CD4-positive, alpha-beta T cell treated with Interleukin-17A for 4 hours (primary cell): ENCODE data around the gene TICAM2.

ENCODE experiments used
- DNase-seq: peaks from one replicate; pipeline ENCODE4 v3.0.0-alpha.2; 2020; ENCODE audit warnings: mixed read lengths

TICAM2 gene

GRCh38 chr5:115561176-115561575, 41.1 kb downstream of the TICAM2 start:
- DNase-seq, result no peak

- no peak for DNase-seq
Measured at GRCh38 chr5:115559524-115559923, 42.8 kb downstream of the TICAM2 start.

GRCh38 chr5:115558388-115558956, 43.8 kb downstream of the TICAM2 start:
- DNase-seq, result no peak

GRCh38 chr5:115557667-115558387, 44.5 kb downstream of the TICAM2 start:
- no peak for DNase-seq

GRCh38 chr5:115556276-115556675, 46.0 kb downstream of the TICAM2 start:
- no peak for DNase-seq

- no peak for DNase-seq
Measured at GRCh38 chr5:115555084-115555633, 47.1 kb downstream of the TICAM2 start.

GRCh38 chr5:115553082-115553481, 49.2 kb downstream of the TICAM2 start:
- DNase-seq, result no peak

- no peak for DNase-seq
Measured at GRCh38 chr5:115551415-115551814, 50.9 kb downstream of the TICAM2 start.

- DNase-seq, result peak; percentile 11
Measured at GRCh38 chr5:115549154-115549553, 53.1 kb downstream of the TICAM2 start.

GRCh38 chr5:115548683-115549082, 53.6 kb downstream of the TICAM2 start:
- no peak for DNase-seq

GRCh38 chr5:115545351-115545882, 56.9 kb downstream of the TICAM2 start:
- no peak for DNase-seq

GRCh38 chr5:115544436-115545350, 57.6 kb downstream of the TICAM2 start, which contains the start of gene FEM1C:
Gene FEM1C, minus strand, starts transcription at chr5:115544775. Its CDS starts 1,282 bp downstream, at chr5:115543493.
- peak; percentile 100 for DNase-seq

- peak; percentile 68 for DNase-seq
Measured at GRCh38 chr5:115544043-115544435, 58.2 kb downstream of the TICAM2 start.

GRCh38 chr5:115543365-115544042, 58.8 kb downstream of the TICAM2 start:
- no peak for DNase-seq

GRCh38 chr5:115542651-115543364, 59.5 kb downstream of the TICAM2 start:
- DNase-seq, result no peak

GRCh38 chr5:115542086-115542485, 60.2 kb downstream of the TICAM2 start:
- no peak for DNase-seq

- no peak for DNase-seq
Measured at GRCh38 chr5:115541611-115542010, 60.7 kb downstream of the TICAM2 start.

- no peak for DNase-seq
Measured at GRCh38 chr5:115535479-115536035, 66.7 kb downstream of the TICAM2 start.

GRCh38 chr5:115532517-115532916, 69.8 kb downstream of the TICAM2 start:
- DNase-seq, result no peak

GRCh38 chr5:115531787-115532367, 70.4 kb downstream of the TICAM2 start:
- DNase-seq, result no peak

GRCh38 chr5:115531380-115531779, 70.9 kb downstream of the TICAM2 start:
- no peak for DNase-seq
